SK-N-SH (cell line): Measurements from ENCODE around the gene E2F4. TPM values are rescaled to one million over a fixed set of nuclear protein-coding genes. Genes with fewer than 3 reads are reported as not detected.

ENCODE experiments used
- CTCF ChIA-PET: fragments of 300-600, 350-600 bp; formaldehyde crosslinking; extraction: SDS; loops from one replicate; lab custom pipeline; 2021; lab: Yijun Ruan, JAX
- POLR2A ChIA-PET: fragments of 350-600 bp; sonication (Branson Sonifier 250); formaldehyde crosslinking; extraction: SDS; loops from one replicate; lab custom pipeline; 2020; ENCODE audit warnings: antibody characterized with exemption, inconsistent platforms; lab: Yijun Ruan, JAX
- DNase-seq: peaks from one replicate; pipeline ENCODE4 v3.0.0; 2012
- H2AFZ ChIP-seq: fragments of 200-600 bp; sonication (generic); 2 replicates; pipeline ENCODE4 v1.8.1; 2016; ENCODE audit warnings: antibody characterized with exemption, mild to moderate bottlenecking, low read depth
- H3F3A ChIP-seq: fragments of 200-600 bp; sonication (generic); replicated peaks from 2 replicates; pipeline ENCODE3; 2016; ENCODE audit warnings: antibody characterized with exemption, mild to moderate bottlenecking; ENCODE audit not compliant: insufficient read depth
- H3K27ac ChIP-seq, 2 experiments: fragments of 200-500 bp in 1 of 2; fragments of 200-600 bp in 1 of 2; sonication (Bioruptor generic) in 1 of 2; sonication (generic), shearing (Covaris generic) in 1 of 2; 2 replicates each; pipeline versions ENCODE4 v1.5.1 to v1.6.1; 2014 to 2016; ENCODE audit warnings: low read depth in 2 of 2, inconsistent platforms in 1 of 2, low read length in 1 of 2, mild to moderate bottlenecking in 1 of 2, mixed read lengths in 1 of 2
- H3K27me3 ChIP-seq: fragments of 200-600 bp; sonication (generic), shearing (Covaris generic); 2 replicates; pipeline ENCODE4 v1.6.1; 2016; ENCODE audit warnings: mixed run types; ENCODE audit not compliant: insufficient read depth
- H3K36me3 ChIP-seq, 2 experiments: fragments of 200-500 bp in 1 of 2; fragments of 200-600 bp in 1 of 2; sonication (Bioruptor generic) in 1 of 2; sonication (generic) in 1 of 2; replicated peaks in 1 of 2; 2 replicates each; pipeline versions ENCODE3 to v1.5.1; 2014 to 2016; ENCODE audit warnings: low read length in 1 of 2, mild to moderate bottlenecking in 1 of 2; ENCODE audit not compliant: insufficient read depth in 2 of 2, control insufficient read depth in 1 of 2
- H3K4me1 ChIP-seq, 2 experiments: fragments of 200-500 bp in 1 of 2; fragments of 200-600 bp in 1 of 2; sonication (Bioruptor generic) in 1 of 2; sonication (generic), shearing (Covaris generic) in 1 of 2; 2 replicates each; pipeline versions ENCODE4 v1.5.1 to v1.6.1; 2014 to 2016; ENCODE audit warnings: low read depth in 1 of 2, low read length in 1 of 2, mixed run types in 1 of 2; ENCODE audit not compliant: insufficient read depth in 2 of 2, control insufficient read depth in 1 of 2
- H3K4me2 ChIP-seq: fragments of 200-600 bp; sonication (generic), shearing (Covaris generic); 2 replicates; pipeline ENCODE4 v1.6.1; 2017; ENCODE audit warnings: mixed run types
- H3K4me3 ChIP-seq, 2 experiments: fragments of 200-500 bp in 1 of 2; fragments of 200-600 bp in 1 of 2; sonication (Bioruptor generic) in 1 of 2; sonication (generic), shearing (Covaris generic) in 1 of 2; 2 replicates each; pipeline versions ENCODE4 v1.5.1 to v1.8.1; 2014 to 2016; ENCODE audit warnings: low read depth in 2 of 2, inconsistent platforms in 1 of 2, low read length in 1 of 2, mild to moderate bottlenecking in 1 of 2, mixed read lengths in 1 of 2, moderate library complexity in 1 of 2
- H3K79me2 ChIP-seq: fragments of 200-600 bp; sonication (generic); 2 replicates; pipeline ENCODE4 v1.8.1; 2017; ENCODE audit warnings: mild to moderate bottlenecking; ENCODE audit not compliant: insufficient read depth
- H3K9ac ChIP-seq: fragments of 200-600 bp; sonication (generic); 2 replicates; pipeline ENCODE4 v1.6.1; 2017; ENCODE audit warnings: mixed run types
- H3K9me2 ChIP-seq: fragments of 200-600 bp; sonication (generic); 2 replicates; pipeline ENCODE4 v1.6.1; 2017; ENCODE audit warnings: mixed run types
- H3K9me3 ChIP-seq: fragments of 200-600 bp; sonication (generic); 2 replicates; pipeline ENCODE4 v1.6.1; 2017; ENCODE audit warnings: mixed run types, mild to moderate bottlenecking, moderate library complexity
- H4K20me1 ChIP-seq: fragments of 200-600 bp; sonication (generic); 2 replicates; pipeline ENCODE4 v1.6.1; 2017; ENCODE audit warnings: mild to moderate bottlenecking, mixed run types; ENCODE audit not compliant: insufficient read depth
- FOSL2 ChIP-seq: IDR thresholded peaks from 2 replicates; pipeline ENCODE4 v1.4.0; 2012; ENCODE audit warnings: low read depth, mild to moderate bottlenecking, moderate library complexity, borderline replicate concordance
- FOXJ3 ChIP-seq: sonication (generic); formaldehyde crosslinking; IDR thresholded peaks from 2 replicates; pipeline ENCODE4 v1.5.1; 2020; ENCODE audit warnings: mild to moderate bottlenecking, missing genetic modification reagents
- FOXM1 ChIP-seq: IDR thresholded peaks from 2 replicates; pipeline ENCODE4 v1.4.0; 2012; ENCODE audit warnings: low read depth, mild to moderate bottlenecking
- GABPA ChIP-seq: IDR thresholded peaks from 2 replicates; pipeline ENCODE4 v1.4.0; 2012; ENCODE audit warnings: low read depth, mild to moderate bottlenecking
- JUND ChIP-seq: IDR thresholded peaks from 2 replicates; pipeline ENCODE4 v1.4.0; 2012
- NFIC ChIP-seq: IDR thresholded peaks from 2 replicates; pipeline ENCODE4 v1.4.0; 2012; ENCODE audit warnings: borderline replicate concordance
- NRF1 ChIP-seq: IDR thresholded peaks from 2 replicates; pipeline ENCODE4 v1.6.1; 2012; ENCODE audit warnings: low read depth, mild to moderate bottlenecking, low read length
- POLR2AphosphoS5 ChIP-seq: IDR thresholded peaks from 2 replicates; pipeline ENCODE4 v1.6.1; 2012; ENCODE audit warnings: low read depth, low read length
- RAD21 ChIP-seq: IDR thresholded peaks from 2 replicates; pipeline ENCODE4 v1.6.1; 2012; ENCODE audit warnings: mild to moderate bottlenecking, low read length
- RFX5 ChIP-seq: IDR thresholded peaks from 2 replicates; pipeline ENCODE4 v1.6.1; 2012; ENCODE audit warnings: mild to moderate bottlenecking, improper control_type of control experiment, low read length
- RXRA ChIP-seq: IDR thresholded peaks from 2 replicates; pipeline ENCODE4 v1.4.0; 2012; ENCODE audit warnings: low read depth, mild to moderate bottlenecking, borderline replicate concordance
- SIN3A ChIP-seq: IDR thresholded peaks from 2 replicates; pipeline ENCODE4 v1.6.1; 2012; ENCODE audit warnings: low read depth, mild to moderate bottlenecking, low read length, moderate library complexity, borderline replicate concordance
- WGBS: methylation state at CpG from one replicate; pipeline ENCODE4 v1.1.6; 2017; ENCODE audit warnings: low lambda C conversion rate; 5-methylcytosine and 5-hydroxymethylcytosine counted together
- polyA plus RNA-seq, 3 experiments: library from polyadenylated mRNA; depleted of rRNA; stranded (reverse); fragments of >200 nt; gene quantifications; 2 replicates each; pipeline ENCODE4 v1.2.3, GENCODE V29; 2012
- TF ChIP-seq, protein P1 (sequence below): IDR thresholded peaks from 2 replicates; pipeline ENCODE4 v1.4.0; 2012; ENCODE audit warnings: low read depth, borderline replicate concordance
- TF ChIP-seq, protein P2 (sequence below): IDR thresholded peaks from 2 replicates; pipeline ENCODE4 v1.6.1; 2012; ENCODE audit warnings: mild to moderate bottlenecking, low read depth, low read length, moderate library complexity
- TF ChIP-seq, protein P3 (sequence below): fragments of 150-350 bp; IDR thresholded peaks from 2 replicates; pipeline ENCODE4 v1.6.1; 2016; ENCODE audit warnings: mild to moderate bottlenecking, low read depth, low read length

The E2F4 gene
- polyA plus RNA-seq, 1 of the 3 experiments (the other 2 are of a cell fraction), result 168 TPM

DNA sequence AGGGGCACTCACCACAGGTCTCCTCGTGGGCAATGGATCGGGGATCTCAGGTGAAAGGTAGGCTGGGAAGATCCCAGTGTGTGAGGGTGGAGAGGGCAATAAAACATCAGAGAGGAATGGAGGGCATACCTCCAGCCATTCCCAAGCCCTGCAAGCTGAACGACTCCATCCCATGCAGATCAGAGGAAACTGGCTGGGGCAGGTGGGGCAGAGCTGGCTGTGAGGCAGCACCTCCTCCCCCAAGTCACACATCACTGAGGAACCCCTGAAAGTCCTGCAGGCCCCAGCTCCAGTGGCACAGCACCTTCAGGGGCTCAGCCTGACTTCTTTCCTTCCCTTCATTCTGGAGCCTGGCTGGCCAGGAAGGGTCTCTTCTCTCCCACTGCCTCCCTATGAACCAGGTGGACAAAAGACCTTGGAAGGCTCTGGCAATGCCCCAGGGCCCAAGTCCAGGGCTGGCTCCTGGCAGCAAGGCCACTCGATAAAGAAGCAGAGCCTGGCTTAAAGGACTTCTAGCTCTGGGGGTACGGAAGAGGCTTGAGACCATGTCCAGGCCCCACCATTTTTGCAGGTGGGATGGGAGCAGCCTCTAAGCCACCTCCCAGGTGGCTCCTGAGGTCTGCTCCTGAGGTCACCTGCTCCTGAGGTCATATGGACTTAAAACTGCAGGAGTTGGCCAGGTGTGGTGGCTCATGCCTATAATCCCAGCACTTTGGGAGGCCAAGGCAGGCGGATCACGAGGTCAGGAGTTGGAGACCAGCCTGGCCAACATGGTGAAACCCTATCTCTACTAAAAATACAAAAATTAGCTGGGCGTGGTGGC lies 21.5 kb downstream of the E2F4 start:
- H3K4me1 ChIP-seq, result peaks cover 0 to 10% of the 10 kb centered on the region in 2 experiments; a peak in 1 of 4 replicates
- H3K9me3 ChIP-seq, result no peaks in the 10 kb centered on the region
- H3K4me2 ChIP-seq, result no peak overlapping the region
- 81% methylated on average over 7 of the region's 8 CpGs for WGBS
- H2AFZ ChIP-seq, result no peak overlapping the region
- H4K20me1 ChIP-seq, result no peaks in the 10 kb centered on the region
- H3K27me3 ChIP-seq, result no peaks in the 10 kb centered on the region
- H3K4me3 ChIP-seq, result no peak overlapping the region
- H3K79me2 ChIP-seq, result no peaks in the 10 kb centered on the region
- POLR2A ChIA-PET, result interaction anchor here (1.1 kb wide), 2 partner anchors 11 to 15 kb away, joined by 3 read pairs; no protein-coding TSS in a partner anchor
- H3K9ac ChIP-seq, result no peak overlapping the region
- no peaks in the 10 kb centered on the region for H3F3A ChIP-seq
- H3K36me3 ChIP-seq, result no peaks in the 10 kb centered on the region
- no peak for TF ChIP-seq NRF1
- TF ChIP-seq, protein P1, sequence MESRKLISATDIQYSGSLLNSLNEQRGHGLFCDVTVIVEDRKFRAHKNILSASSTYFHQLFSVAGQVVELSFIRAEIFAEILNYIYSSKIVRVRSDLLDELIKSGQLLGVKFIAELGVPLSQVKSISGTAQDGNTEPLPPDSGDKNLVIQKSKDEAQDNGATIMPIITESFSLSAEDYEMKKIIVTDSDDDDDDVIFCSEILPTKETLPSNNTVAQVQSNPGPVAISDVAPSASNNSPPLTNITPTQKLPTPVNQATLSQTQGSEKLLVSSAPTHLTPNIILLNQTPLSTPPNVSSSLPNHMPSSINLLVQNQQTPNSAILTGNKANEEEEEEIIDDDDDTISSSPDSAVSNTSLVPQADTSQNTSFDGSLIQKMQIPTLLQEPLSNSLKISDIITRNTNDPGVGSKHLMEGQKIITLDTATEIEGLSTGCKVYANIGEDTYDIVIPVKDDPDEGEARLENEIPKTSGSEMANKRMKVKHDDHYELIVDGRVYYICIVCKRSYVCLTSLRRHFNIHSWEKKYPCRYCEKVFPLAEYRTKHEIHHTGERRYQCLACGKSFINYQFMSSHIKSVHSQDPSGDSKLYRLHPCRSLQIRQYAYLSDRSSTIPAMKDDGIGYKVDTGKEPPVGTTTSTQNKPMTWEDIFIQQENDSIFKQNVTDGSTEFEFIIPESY, result no peak
- no peak for TF ChIP-seq NFIC
- TF ChIP-seq, protein P2, sequence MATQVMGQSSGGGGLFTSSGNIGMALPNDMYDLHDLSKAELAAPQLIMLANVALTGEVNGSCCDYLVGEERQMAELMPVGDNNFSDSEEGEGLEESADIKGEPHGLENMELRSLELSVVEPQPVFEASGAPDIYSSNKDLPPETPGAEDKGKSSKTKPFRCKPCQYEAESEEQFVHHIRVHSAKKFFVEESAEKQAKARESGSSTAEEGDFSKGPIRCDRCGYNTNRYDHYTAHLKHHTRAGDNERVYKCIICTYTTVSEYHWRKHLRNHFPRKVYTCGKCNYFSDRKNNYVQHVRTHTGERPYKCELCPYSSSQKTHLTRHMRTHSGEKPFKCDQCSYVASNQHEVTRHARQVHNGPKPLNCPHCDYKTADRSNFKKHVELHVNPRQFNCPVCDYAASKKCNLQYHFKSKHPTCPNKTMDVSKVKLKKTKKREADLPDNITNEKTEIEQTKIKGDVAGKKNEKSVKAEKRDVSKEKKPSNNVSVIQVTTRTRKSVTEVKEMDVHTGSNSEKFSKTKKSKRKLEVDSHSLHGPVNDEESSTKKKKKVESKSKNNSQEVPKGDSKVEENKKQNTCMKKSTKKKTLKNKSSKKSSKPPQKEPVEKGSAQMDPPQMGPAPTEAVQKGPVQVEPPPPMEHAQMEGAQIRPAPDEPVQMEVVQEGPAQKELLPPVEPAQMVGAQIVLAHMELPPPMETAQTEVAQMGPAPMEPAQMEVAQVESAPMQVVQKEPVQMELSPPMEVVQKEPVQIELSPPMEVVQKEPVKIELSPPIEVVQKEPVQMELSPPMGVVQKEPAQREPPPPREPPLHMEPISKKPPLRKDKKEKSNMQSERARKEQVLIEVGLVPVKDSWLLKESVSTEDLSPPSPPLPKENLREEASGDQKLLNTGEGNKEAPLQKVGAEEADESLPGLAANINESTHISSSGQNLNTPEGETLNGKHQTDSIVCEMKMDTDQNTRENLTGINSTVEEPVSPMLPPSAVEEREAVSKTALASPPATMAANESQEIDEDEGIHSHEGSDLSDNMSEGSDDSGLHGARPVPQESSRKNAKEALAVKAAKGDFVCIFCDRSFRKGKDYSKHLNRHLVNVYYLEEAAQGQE, result no peak
- no peak for TF ChIP-seq SIN3A
- TF ChIP-seq RXRA, result no peak
- no peak for TF ChIP-seq FOXJ3 (CRISPR knock-in tag)
- TF ChIP-seq FOSL2, result no peak
- TF ChIP-seq RAD21, result no peak
- no peak for TF ChIP-seq POLR2AphosphoS5
- TF ChIP-seq, protein P3, sequence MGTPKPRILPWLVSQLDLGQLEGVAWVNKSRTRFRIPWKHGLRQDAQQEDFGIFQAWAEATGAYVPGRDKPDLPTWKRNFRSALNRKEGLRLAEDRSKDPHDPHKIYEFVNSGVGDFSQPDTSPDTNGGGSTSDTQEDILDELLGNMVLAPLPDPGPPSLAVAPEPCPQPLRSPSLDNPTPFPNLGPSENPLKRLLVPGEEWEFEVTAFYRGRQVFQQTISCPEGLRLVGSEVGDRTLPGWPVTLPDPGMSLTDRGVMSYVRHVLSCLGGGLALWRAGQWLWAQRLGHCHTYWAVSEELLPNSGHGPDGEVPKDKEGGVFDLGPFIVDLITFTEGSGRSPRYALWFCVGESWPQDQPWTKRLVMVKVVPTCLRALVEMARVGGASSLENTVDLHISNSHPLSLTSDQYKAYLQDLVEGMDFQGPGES, result no peak
- TF ChIP-seq RFX5, result no peak
- TF ChIP-seq JUND, result no peak
- no peak for TF ChIP-seq GABPA
- no peak for TF ChIP-seq FOXM1
- DNase-seq, result no peak
- no peak overlapping the region for H3K27ac ChIP-seq
- H3K9me2 ChIP-seq, result no peaks in the 10 kb centered on the region
- CTCF ChIA-PET, result interaction anchor here (0.6 to 1.0 kb wide), 2 partner anchors 58 to 203 kb away, joined by 3 to 5 read pairs; no protein-coding TSS in a partner anchor
